Left ventricle myocardium inferior (tissue), 1 donor: Measurements from ENCODE around the gene CLEC11A. TPM values are rescaled to one million over a fixed set of nuclear protein-coding genes. Genes with fewer than 3 reads are reported as not detected.
A peak's percentile ranks its signal among the peaks of the same experiment; 100 is the strongest.

Experiments used
- DNase-seq: peaks from one replicate; pipeline ENCODE4 v3.0.0-alpha.2; 2020
- H3K27ac ChIP-seq: fragments of 200-600 bp; replicated peaks from 2 replicates; pipeline ENCODE4 v1.8.0; 2021
- H3K27me3 ChIP-seq: fragments of 200-600 bp; 2 replicates; pipeline ENCODE4 v1.8.0; 2021; ENCODE audit warnings: low read depth
- H3K36me3 ChIP-seq: fragments of 200-600 bp; 2 replicates; pipeline ENCODE4 v1.8.0; 2021
- H3K4me1 ChIP-seq: fragments of 200-600 bp; 2 replicates; pipeline ENCODE4 v1.8.0; 2021
- H3K4me3 ChIP-seq: fragments of 200-600 bp; 2 replicates; pipeline ENCODE4 v1.8.0; 2021; ENCODE audit warnings: mild to moderate bottlenecking, moderate library complexity
- H3K9me3 ChIP-seq: fragments of 200-600 bp; replicated peaks from 2 replicates; pipeline ENCODE4 v1.8.0; 2021
- intact Hi-C: fragments of 100-400 bp; cut with micrococcal nuclease; formaldehyde crosslinking; loops from one replicate; pipeline ENCODE4 v1.11.0; 2022
- total RNA-seq: library from RNA; stranded (reverse); fragmentation: NEBNext Ultra II Directional; extraction: Animal tissue kit (Norgen Biotek cat#: 25700); gene quantifications from one replicate; pipeline ENCODE4 v1.2.1, GENCODE V29; 2021
- TF ChIP-seq, protein P1 (sequence below): fragments of 200-600 bp; IDR thresholded peaks from 2 replicates; pipeline ENCODE4 v1.8.0; 2021; ENCODE audit warnings: antibody characterized with exemption, mild to moderate bottlenecking, borderline replicate concordance
- donor health status: DM: no; HTN: yes; CAD: no; lungs with severe emphysema.

Gene CLEC11A
- total RNA-seq, 1 donor from 2014 or later, result 6.2 TPM

DNA sequence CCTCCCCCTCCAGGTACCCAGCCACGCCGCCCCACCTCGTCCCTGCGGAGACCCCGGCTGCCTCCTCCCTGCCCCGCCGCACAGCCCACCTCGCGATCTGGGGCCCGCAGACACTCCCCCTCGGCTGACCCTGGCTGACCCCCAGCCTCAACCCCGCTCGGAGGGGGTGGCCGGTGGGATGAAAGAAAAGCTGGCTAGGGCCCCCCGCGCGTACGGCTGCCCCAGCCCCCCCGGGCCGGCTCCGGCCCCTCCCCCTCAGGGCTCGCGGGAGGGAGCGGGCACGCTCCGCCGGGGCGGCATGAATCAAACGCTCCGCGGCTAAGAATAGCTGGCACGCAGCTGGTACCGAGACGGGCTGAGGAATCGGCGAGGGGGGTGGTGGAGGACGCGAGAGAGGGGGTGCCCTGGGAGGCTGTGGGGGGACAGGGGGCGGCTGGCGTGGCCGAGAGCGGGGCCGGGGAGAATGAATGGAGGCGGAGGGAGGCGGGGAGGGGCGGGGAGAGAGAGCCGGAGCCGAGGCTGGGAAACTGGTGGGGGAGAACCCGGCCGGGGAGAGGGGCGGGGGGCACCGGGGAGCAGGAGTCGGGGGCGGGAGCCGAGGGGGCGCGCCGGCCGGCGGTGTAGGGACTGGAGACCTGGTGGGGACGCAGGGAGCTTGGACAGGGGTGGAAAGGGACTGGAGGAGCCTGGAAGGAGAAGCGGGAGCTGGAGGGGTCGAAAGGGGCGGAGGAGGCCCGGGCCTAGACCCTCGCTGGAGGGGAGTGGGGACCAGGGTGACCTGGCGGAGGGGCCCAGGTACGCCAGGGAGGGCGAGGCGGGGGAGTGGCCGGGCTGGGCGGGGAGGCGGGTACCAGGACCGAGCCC lies 4.7 kb upstream of the CLEC11A start:
- intact Hi-C loops, result no loop called here
- peaks cover 95% of the 10 kb centered on the region for H3K27me3 ChIP-seq

DNA sequence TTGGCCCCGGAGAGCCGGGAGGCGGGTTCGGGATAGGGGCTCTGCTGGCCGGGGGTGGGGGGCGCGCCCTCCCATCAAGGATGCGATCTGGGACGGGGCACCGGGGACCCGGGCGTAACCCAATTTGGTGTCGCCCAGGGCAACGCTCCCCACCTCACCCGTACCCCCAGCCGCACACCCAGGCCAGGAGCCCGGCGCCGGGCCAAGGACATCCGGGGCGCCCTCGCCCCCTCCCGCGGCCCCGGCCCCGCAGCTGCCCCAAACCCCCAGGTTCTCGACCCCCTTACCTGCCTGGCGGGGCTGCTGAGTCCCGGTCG lies 4.1 kb upstream of the CLEC11A start:
- Histone ChIP-seq H3K9me3 (no peaks in the 10 kb centered on the region), H3K4me3 (peak overlapping the region; percentile 58), H3K27me3 (peaks cover 95% of the 10 kb centered on the region), H3K36me3 (no peaks in the 10 kb centered on the region), H3K27ac (no peak overlapping the region), H3K4me1 (peaks cover 22% of the 10 kb centered on the region)
- no peak for DNase-seq
- intact Hi-C loops, result no loop called here
- TF ChIP-seq, protein P1, sequence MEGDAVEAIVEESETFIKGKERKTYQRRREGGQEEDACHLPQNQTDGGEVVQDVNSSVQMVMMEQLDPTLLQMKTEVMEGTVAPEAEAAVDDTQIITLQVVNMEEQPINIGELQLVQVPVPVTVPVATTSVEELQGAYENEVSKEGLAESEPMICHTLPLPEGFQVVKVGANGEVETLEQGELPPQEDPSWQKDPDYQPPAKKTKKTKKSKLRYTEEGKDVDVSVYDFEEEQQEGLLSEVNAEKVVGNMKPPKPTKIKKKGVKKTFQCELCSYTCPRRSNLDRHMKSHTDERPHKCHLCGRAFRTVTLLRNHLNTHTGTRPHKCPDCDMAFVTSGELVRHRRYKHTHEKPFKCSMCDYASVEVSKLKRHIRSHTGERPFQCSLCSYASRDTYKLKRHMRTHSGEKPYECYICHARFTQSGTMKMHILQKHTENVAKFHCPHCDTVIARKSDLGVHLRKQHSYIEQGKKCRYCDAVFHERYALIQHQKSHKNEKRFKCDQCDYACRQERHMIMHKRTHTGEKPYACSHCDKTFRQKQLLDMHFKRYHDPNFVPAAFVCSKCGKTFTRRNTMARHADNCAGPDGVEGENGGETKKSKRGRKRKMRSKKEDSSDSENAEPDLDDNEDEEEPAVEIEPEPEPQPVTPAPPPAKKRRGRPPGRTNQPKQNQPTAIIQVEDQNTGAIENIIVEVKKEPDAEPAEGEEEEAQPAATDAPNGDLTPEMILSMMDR, result no peak

More for the DNA sequence above, 4.7 kb upstream of the CLEC11A start:
- H3K27ac ChIP-seq, result no peak overlapping the region
- no peak for DNase-seq
- TF ChIP-seq, protein P1, result no peak
- H3K9me3 ChIP-seq, result no peaks in the 10 kb centered on the region
- H3K4me3 ChIP-seq, result peak overlapping the region; percentile 58
- peaks cover 16% of the 10 kb centered on the region for H3K4me1 ChIP-seq
- H3K36me3 ChIP-seq, result no peaks in the 10 kb centered on the region

DNA sequence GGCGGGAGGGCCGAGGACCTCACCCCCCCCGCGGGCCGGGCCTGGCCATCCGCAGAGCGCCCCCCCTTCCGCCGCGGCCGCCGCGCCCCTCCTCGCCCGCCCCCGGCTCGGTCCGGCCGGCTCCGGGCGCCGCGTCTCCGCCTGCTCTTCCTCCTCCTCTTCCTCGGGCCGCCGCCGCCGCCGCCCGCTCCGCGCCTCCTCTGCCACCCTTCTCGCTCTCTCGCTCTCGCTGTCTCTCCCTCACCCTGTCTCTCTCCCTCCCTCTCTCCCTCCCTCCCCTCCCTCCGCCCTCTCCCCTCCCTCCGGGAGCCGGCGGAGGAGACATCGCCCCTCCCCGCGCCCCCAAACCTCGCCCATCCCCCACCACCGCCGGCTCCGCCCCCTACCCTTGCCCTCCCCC lies 3.6 kb upstream of the CLEC11A start, which contains the start of gene SHANK1:
Gene SHANK1 (minus strand): TSS at position 237 of the 400 bp plus-strand sequence. CDS start 2,883 bp downstream, outside the sequence.
- no peak for DNase-seq
- peak within 1 kb of the TSS; percentile 58 for H3K4me3 ChIP-seq
- no peaks in the 10 kb centered on the region for H3K36me3 ChIP-seq
- TF ChIP-seq, protein P1, result no peak
- no peak within 1 kb of the TSS for H3K27ac ChIP-seq
- H3K9me3 ChIP-seq, result no peaks in the 10 kb centered on the region
- intact Hi-C loops, result no loop called here
- peaks cover 95% of the 10 kb centered on the region for H3K27me3 ChIP-seq
- peaks cover 26% of the 10 kb centered on the region for H3K4me1 ChIP-seq

DNA sequence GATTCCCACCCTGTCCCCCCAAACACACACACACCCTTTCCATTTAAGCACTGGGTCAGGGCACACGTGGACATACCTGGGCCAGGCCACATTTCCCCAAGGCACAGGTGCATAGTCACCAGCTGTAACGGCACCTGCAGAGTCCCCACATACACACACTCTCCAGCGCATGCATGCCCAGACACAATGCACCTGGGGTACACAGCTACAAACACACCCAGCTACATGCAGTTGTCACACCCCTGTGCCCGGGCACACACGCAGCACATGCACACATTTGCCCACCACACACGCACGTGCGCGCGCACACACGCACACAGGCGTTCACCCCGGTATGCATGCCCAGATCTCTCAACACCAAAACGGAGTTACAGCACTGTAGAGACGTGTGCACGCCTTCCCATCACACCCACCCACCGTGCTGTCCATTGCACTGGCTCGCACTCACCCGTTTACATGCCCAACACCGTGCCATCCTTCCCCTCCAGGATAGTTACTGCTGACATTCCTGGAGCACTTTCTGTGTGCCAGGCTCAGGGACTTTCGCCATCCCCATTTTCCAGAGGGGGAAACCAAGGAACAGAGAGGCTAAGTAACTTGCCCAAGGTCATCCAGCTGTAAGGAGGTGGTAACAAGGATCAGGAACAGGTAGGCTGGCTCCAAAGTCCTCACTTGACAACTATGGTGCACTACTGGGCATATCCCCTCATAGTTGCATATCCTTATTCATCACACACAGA lies 2.8 kb upstream of the CLEC11A start:
- peaks cover 33% of the 10 kb centered on the region for H3K4me1 ChIP-seq
- intact Hi-C loops, result no loop called here
- H3K36me3 ChIP-seq, result no peaks in the 10 kb centered on the region
- no peak for DNase-seq
- H3K9me3 ChIP-seq, result no peaks in the 10 kb centered on the region
- H3K27ac ChIP-seq, result no peak overlapping the region
- TF ChIP-seq, protein P1, result no peak
- H3K27me3 ChIP-seq, result peaks cover 96% of the 10 kb centered on the region
- H3K4me3 ChIP-seq, result no peak overlapping the region

DNA sequence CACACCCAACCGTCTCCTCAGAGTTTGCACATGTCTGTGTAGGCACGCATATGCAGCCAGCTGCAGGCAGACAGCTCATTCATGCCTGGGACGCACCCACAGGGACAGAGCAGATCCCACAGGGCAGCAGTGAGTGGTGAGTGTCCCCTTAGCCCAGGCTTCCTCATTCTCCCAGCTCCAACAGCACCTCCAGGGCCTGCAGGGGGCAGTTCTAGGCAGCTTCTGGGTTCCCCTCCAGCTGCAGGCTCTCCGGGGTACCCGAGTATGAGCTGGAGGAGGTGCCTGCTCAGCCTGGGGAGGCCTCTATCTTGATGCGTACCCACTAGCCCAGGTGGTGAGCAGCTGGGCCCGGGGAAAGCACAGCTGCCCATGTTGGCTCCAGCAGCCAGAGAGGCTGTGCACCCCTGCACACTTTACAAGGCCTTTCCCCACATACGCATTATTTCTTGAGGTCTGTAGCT lies 2.2 kb upstream of the CLEC11A start:
- Histone ChIP-seq H3K27ac (no peak overlapping the region), H3K27me3 (peaks cover 96% of the 10 kb centered on the region), H3K4me1 (peaks cover 39% of the 10 kb centered on the region), H3K9me3 (no peaks in the 10 kb centered on the region), H3K36me3 (no peaks in the 10 kb centered on the region), H3K4me3 (no peak overlapping the region)
- no peak for DNase-seq
- intact Hi-C loops, result no loop called here
- TF ChIP-seq, protein P1, result no peak
